ENCODE data around the gene XPC.

XPC gene

DNA sequence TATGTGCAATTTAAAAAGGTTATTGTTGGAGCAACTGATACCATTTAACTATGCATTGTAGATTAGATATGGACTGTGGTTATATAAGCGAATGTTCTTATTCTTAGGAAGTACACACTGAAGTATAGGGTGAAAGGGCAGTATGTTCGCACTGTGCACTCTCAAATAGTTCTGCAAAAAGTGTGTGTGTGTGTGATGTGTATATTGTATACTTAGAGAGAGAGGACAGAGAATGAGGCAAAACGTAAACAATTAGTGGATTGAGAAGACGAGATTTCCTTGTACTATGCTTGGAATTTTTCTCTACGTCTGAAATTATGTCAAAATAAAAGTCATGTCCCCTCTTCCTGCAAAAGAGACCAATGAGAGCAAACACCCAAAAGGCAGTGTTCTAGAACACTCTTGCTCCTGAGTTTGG, 30.6 kb upstream of the XPC start:
- in situ Hi-C loops (cut with HindIII; ENCODE audit: low sequenced_read_pairs) = loop anchor here (10.0 kb wide), 1 partner anchor 246 kb away; no protein-coding TSS in a partner anchor

- in situ Hi-C loops (cut with HindIII; ENCODE audit: low sequenced_read_pairs) = loop anchor here (10.0 kb wide), 1 partner anchor 247 kb away; no protein-coding TSS in a partner anchor
Measured at GRCh38 chr3:14208168-14208567, 29.8 kb upstream of the XPC start.

GRCh38 chr3:14206548-14207177, 28.3 kb upstream of the XPC start:
- in situ Hi-C loops (cut with HindIII; ENCODE audit: low sequenced_read_pairs) = loop anchor here (10.0 kb wide), 1 partner anchor 248 kb away; no protein-coding TSS in a partner anchor

DNA sequence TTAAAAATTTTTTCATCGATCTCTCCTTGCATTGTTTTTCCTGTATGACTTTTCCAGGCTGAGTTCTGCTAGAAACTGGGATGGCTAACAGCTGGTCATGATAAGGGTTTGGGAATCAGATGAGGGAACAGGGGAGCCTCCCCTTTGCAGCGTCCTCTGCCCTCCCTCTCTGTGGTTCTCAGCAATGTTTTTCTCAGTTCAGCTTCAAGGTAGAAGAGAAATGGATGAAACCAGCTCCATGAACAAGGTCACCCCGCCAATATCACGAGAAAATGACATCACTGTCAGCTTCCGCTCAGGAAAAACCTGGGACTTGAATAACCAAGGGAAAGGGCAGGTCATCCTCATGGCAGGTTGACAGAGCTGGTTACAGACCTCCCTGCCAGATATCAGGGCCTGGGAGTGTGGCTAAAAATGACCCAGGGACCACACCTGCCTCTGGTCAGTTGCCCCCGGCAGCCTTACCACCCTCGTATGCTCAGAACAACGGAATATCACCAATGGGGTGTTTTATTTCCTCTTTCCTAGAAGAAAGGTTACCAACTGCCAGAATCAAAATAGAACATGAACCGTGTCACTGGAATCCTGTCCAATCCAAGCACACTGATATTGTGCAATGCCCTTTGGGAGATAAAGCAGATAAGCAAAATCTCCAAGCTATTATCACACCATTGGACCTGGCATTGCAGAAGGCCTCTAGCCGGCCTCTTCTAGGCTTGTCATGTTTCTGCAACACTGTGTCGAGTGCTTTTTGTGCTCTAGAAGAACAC, 26.3 kb upstream of the XPC start:
- in situ Hi-C loops (cut with HindIII; ENCODE audit: low sequenced_read_pairs) = loop anchor here (10.0 kb wide), 1 partner anchor 250 kb away; no protein-coding TSS in a partner anchor

GRCh38 chr3:14203521-14204079, 25.2 kb upstream of the XPC start:
- in situ Hi-C loops (cut with HindIII; ENCODE audit: low sequenced_read_pairs) = loop anchor here (10.0 kb wide), 1 partner anchor 251 kb away; no protein-coding TSS in a partner anchor

- in situ Hi-C loops (cut with HindIII; ENCODE audit: low sequenced_read_pairs) = loop anchor here (10.0 kb wide), 1 partner anchor 252 kb away; no protein-coding TSS in a partner anchor
Measured at GRCh38 chr3:14202874-14203520, 24.6 kb upstream of the XPC start.

- in situ Hi-C loops (cut with HindIII; ENCODE audit: low sequenced_read_pairs) = loop anchor here (10.0 kb wide), 1 partner anchor 253 kb away; no protein-coding TSS in a partner anchor
Measured at GRCh38 chr3:14201940-14202684, 23.7 kb upstream of the XPC start.

DNA sequence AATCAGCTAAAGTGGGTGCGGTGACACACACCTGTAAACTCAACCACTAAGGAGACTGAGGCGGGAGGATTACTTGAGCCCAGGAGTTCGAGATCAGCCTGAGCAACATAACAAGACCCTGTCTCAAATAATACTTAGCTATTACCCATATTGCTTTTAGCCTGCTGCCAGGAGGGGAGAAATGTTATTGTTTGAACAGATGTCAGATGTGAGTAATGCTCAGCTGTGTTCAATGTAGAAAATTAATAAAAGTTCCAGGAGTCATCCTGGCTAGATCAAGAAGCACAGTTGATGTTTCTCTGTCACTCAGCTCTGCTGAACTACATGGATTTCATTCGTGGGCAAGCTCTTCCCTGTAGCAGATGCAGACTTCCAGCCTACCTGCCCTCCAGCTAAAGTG, 22.4 kb upstream of the XPC start:
- in situ Hi-C loops (cut with HindIII; ENCODE audit: low sequenced_read_pairs) = loop anchor here (10.0 kb wide), 1 partner anchor 254 kb away; no protein-coding TSS in a partner anchor

- in situ Hi-C loops (cut with HindIII; ENCODE audit: low sequenced_read_pairs) = loop anchor here (10.0 kb wide), 1 partner anchor 255 kb away; no protein-coding TSS in a partner anchor
Measured at GRCh38 chr3:14200276-14200675, 21.9 kb upstream of the XPC start.

DNA sequence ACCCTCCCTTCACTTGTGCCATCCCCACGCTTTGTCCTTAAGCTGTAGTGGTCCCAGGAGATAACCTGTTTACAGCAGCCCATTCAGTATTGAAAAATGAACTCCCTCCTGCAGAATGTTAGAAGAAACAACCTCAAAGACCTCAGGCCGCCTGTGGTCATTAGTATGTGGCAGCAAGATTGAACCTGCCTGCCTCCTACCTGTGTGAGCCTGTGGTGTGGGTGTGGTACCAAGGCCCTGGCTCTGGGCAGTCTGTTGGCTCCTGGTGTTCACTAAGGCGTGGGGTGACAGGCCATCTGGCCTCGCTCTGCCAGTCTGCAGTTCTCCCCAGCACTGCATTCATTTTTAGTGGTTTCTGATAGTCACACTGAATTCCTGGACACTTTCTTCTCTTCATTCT, 21.2 kb upstream of the XPC start:
- in situ Hi-C loops (cut with HindIII; ENCODE audit: low sequenced_read_pairs) = loop anchor here (10.0 kb wide), 1 partner anchor 255 kb away; no protein-coding TSS in a partner anchor

GRCh38 chr3:14194865-14195264, 16.5 kb upstream of the XPC start:
- in situ Hi-C loops (cut with HindIII; ENCODE audit: low sequenced_read_pairs) = no loop called here

DNA sequence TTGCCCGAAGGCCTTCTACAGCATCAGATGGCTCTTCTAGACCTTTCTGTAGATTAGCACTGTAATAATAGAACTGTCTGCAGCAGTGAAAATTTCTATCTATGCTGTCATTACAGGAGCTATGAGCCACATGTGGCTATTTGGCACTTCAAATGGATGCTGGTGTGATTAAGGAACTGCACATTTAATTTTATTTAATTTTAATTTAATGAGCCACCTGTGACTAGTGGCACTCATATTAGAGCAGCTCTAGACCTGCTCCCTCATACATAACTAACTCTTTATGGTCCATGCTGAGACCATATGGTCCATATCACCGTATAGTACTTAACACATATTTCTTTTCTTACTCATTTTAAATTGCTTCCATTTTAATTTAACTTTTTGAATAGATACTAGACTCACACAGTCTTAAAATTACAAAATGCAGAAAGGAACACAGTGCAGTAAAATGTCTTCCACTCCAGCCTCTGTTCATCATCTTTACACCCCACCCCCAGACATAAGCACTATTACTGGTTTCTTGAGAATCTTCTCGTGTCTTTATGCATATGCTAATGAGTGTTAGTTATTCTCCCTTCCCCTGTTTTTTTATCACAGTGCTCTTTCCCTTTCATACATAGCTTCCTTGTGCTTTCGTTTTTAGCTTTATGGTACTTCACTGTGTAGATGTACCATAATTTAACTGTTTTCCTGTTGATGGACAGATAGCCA, 9.8 kb upstream of the XPC start:
- in situ Hi-C loops (cut with HindIII; ENCODE audit: low sequenced_read_pairs) = no loop called here

- in situ Hi-C loops (cut with HindIII; ENCODE audit: low sequenced_read_pairs) = no loop called here
Measured at GRCh38 chr3:14186854-14187458, 8.6 kb upstream of the XPC start.

DNA sequence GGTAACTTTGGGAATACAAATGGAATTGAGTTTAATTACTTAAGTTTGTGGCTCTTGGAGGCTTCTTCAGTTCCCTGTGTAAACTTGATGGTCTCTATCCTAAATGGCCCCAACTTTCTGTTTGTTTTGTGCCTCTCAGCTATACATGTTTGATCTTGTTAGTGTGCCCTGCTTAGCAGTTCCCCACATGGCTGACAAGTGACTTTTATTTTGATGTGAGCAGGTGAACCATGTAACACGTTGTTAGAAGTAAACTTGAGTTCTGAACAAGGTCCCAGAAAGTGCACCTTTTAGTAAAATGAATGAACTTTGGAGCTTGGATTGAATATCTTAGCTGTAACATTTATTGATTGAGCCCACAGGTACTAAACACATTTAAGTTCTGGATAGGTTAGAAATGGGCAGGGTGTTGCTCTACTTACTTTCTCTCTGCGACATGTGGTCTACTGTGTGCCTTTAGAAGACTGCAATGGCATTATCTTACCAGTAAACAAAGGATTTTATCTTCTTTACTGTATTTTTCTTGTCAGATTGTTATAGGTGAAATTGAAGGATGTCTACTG, 4.7 kb upstream of the XPC start:
- in situ Hi-C loops (cut with HindIII; ENCODE audit: low sequenced_read_pairs) = no loop called here

- in situ Hi-C loops (cut with HindIII; ENCODE audit: low sequenced_read_pairs) = no loop called here
Measured at GRCh38 chr3:14181253-14181652, 2.9 kb upstream of the XPC start.

DNA sequence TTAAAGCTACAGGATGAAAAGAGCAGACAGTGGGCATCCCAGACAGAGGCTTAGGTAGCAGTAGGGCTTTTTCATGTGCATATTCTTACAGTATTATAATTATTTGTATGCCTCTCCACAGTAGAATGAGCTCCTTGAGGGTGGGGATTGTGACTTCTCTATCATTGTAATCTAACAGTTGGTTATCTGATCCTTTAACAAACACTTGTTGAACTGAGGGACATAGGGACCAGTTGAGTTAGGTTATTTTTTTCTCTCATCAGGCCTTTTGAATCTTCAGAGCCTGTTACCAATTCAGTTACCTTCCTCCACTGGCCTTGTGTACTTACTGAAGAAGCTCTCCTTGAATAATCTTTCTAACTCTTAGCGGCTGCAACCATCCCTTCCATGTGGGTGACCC, 1.4 kb upstream of the XPC start:
- in situ Hi-C loops (cut with HindIII; ENCODE audit: low sequenced_read_pairs) = no loop called here

GRCh38 chr3:14179114-14179465, 689 bp upstream of the XPC start:
- in situ Hi-C loops (cut with HindIII; ENCODE audit: low sequenced_read_pairs) = no loop called here

DNA sequence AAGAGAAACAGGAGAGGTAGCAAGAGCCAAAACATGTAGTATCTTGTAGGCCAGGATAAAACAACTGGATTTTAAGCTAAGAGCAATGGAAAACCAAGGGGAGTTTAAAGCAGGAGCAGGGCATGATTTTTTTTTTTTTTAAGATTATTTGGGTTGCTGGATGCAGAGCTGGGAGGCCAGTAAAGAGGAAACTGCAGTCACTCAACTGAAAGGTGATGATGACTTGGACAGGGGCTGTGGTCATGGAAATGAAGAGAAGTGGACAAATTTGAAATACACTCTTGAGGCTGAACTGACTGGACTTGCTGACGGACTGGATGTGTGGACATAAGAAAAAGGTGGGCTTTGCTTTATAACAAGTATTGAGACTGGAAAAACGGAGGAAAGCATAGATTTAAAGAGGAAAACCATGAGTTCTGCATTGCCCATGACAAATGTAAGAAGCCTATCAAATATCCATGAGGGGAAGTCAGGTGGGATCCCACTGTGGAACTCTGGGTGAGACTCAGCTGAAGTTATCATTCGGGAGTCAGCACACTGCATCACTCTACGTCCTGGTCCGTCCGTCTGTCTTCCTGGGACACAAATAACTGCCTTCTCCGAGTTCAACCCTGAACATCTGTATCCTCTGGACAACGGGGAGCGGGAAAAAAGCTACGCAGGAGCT, 688 bp downstream of the XPC start:
- in situ Hi-C loops (cut with HindIII; ENCODE audit: low sequenced_read_pairs) = no loop called here

All from endothelial cell of hepatic sinusoid (primary cell).